ENCODE measurements around the gene BAIAP2L2.

Gene BAIAP2L2

GRCh38 chr22:38082986-38083710, 27.3 kb downstream of the BAIAP2L2 start:
- DNase-seq (ENCODE audit: extremely low read depth, insufficient read length): no peak
- Histone ChIP-seq H3K27me3 (replicated peaks; ENCODE audit: control insufficient read depth, insufficient read depth, low read length) (no peaks in the 10 kb centered on the region; the same call in 1 of the 2 replicates), H3K36me3 (ENCODE audit: control insufficient read depth, insufficient read depth, low read length) (no peaks in the 10 kb centered on the region), H3K4me3 (replicated peaks; ENCODE audit: low read depth, low read length) (no peak overlapping the region)
- no peak for TF ChIP-seq CTCF (IDR thresholded peaks at IDR 0.05; ENCODE audit: insufficient read depth, low read length, poor library complexity, severe bottlenecking)

GRCh38 chr22:38081941-38082828, 28.3 kb downstream of the BAIAP2L2 start:
- no peaks in the 10 kb centered on the region; the same call in 1 of the 2 replicates for H3K27me3 ChIP-seq (replicated peaks; ENCODE audit: control insufficient read depth, insufficient read depth, low read length)
- no peak for DNase-seq (ENCODE audit: extremely low read depth, insufficient read length)
- TF ChIP-seq CTCF (IDR thresholded peaks at IDR 0.05; ENCODE audit: insufficient read depth, low read length, poor library complexity, severe bottlenecking): no peak
- H3K4me3 ChIP-seq (replicated peaks; ENCODE audit: low read depth, low read length): no peak overlapping the region
- H3K36me3 ChIP-seq (ENCODE audit: control insufficient read depth, insufficient read depth, low read length): no peaks in the 10 kb centered on the region

GRCh38 chr22:38081636-38081940, 28.9 kb downstream of the BAIAP2L2 start:
- Histone ChIP-seq H3K27me3 (replicated peaks; ENCODE audit: control insufficient read depth, insufficient read depth, low read length) (no peaks in the 10 kb centered on the region; the same call in 1 of the 2 replicates), H3K4me3 (replicated peaks; ENCODE audit: low read depth, low read length) (no peak overlapping the region)
- TF ChIP-seq CTCF (IDR thresholded peaks at IDR 0.05; ENCODE audit: insufficient read depth, low read length, poor library complexity, severe bottlenecking): no peak

GRCh38 chr22:38080850-38081635, 29.4 kb downstream of the BAIAP2L2 start:
- Histone ChIP-seq H3K27me3 (replicated peaks; ENCODE audit: control insufficient read depth, insufficient read depth, low read length) (no peaks in the 10 kb centered on the region; the same call in 1 of the 2 replicates), H3K36me3 (ENCODE audit: control insufficient read depth, insufficient read depth, low read length) (no peaks in the 10 kb centered on the region), H3K4me3 (replicated peaks; ENCODE audit: low read depth, low read length) (no peak overlapping the region)
- DNase-seq (ENCODE audit: extremely low read depth, insufficient read length): no peak
- no peak for TF ChIP-seq CTCF (IDR thresholded peaks at IDR 0.05; ENCODE audit: insufficient read depth, low read length, poor library complexity, severe bottlenecking)

More at GRCh38 chr22:38081636-38081940, 28.9 kb downstream of the BAIAP2L2 start:
- no peak for DNase-seq (ENCODE audit: extremely low read depth, insufficient read length)
- H3K36me3 ChIP-seq (ENCODE audit: control insufficient read depth, insufficient read depth, low read length): no peaks in the 10 kb centered on the region

GRCh38 chr22:38080474-38080849, 30.0 kb downstream of the BAIAP2L2 start:
- H3K27me3 ChIP-seq (replicated peaks; ENCODE audit: control insufficient read depth, insufficient read depth, low read length): no peaks in the 10 kb centered on the region; the same call in 1 of the 2 replicates
- H3K36me3 ChIP-seq (ENCODE audit: control insufficient read depth, insufficient read depth, low read length): no peaks in the 10 kb centered on the region
- TF ChIP-seq CTCF (IDR thresholded peaks at IDR 0.05; ENCODE audit: insufficient read depth, low read length, poor library complexity, severe bottlenecking): no peak

More at GRCh38 chr22:38080474-38080849, 30.0 kb downstream of the BAIAP2L2 start:
- H3K4me3 ChIP-seq (replicated peaks; ENCODE audit: low read depth, low read length): no peak overlapping the region
- DNase-seq (ENCODE audit: extremely low read depth, insufficient read length): no peak
